CD4-positive, alpha-beta memory T cell (primary cell): Measurements from ENCODE around the gene GRHL1. TPM values are rescaled to one million over a fixed set of nuclear protein-coding genes. Genes with fewer than 3 reads are reported as not detected.
A peak's percentile ranks its signal among the peaks of the same experiment; 100 is the strongest.

ENCODE experiments used
- CTCF ChIA-PET: fragments of 350-600 bp; sonication (Branson Sonifier 250); formaldehyde crosslinking; loops from one replicate; lab custom pipeline; 2021; ENCODE audit warnings: inconsistent platforms; ENCODE audit not compliant: partially characterized antibody; lab: Charles Lee
- POLR2A ChIA-PET: fragments of 350-600 bp; sonication (Branson Sonifier 250); formaldehyde crosslinking; loops from one replicate; lab custom pipeline; 2021; ENCODE audit not compliant: partially characterized antibody; lab: Charles Lee
- DNase-seq, 5 donors: peaks; one replicate each; pipeline versions ENCODE4 v3.0.0 to v3.0.0-alpha.2; 2020 to 2022; ENCODE audit warnings: mixed read lengths in 1 of 5
- H3K27ac ChIP-seq: one replicate; pipeline ENCODE4 v1.7.0; 2013; ENCODE audit warnings: low read depth, low read length
- H3K27me3 ChIP-seq: 2 replicates; pipeline ENCODE4 v1.7.0; 2013; ENCODE audit warnings: mild to moderate bottlenecking, low read length, moderate library complexity; ENCODE audit not compliant: insufficient read depth
- H3K36me3 ChIP-seq: 2 replicates; pipeline ENCODE4 v1.7.0; 2013; ENCODE audit warnings: mild to moderate bottlenecking, low read length, moderate library complexity; ENCODE audit not compliant: insufficient read depth
- H3K4me1 ChIP-seq: 2 replicates; pipeline ENCODE4 v1.7.0; 2013; ENCODE audit warnings: mild to moderate bottlenecking, low read length, moderate library complexity; ENCODE audit not compliant: insufficient read depth
- H3K4me3 ChIP-seq, 2 donors: one replicate each; pipeline ENCODE4 v1.7.0; 2013; ENCODE audit warnings: low read length in 2 of 2, mild to moderate bottlenecking in 1 of 2
- H3K9me3 ChIP-seq, 2 donors: one replicate each; pipeline ENCODE4 v1.7.0; 2013; ENCODE audit warnings: low read length in 2 of 2, control low read depth in 1 of 2; ENCODE audit not compliant: control insufficient read depth in 1 of 2
- H3K27ac Mint-ChIP-seq, 7 donors: one replicate each; pipeline ENCODE4 v1.8.0; 2020 to 2021; ENCODE audit warnings: mixed read lengths in 7 of 7, mild to moderate bottlenecking in 6 of 7, inconsistent platforms in 3 of 7, moderate library complexity in 3 of 7
- H3K27me3 Mint-ChIP-seq, 2 donors: one replicate each; pipeline ENCODE4 v1.8.0; 2020 to 2021; ENCODE audit warnings: mixed read lengths in 2 of 2
- H3K36me3 Mint-ChIP-seq, 2 donors: one replicate each; pipeline ENCODE4 v1.8.0; 2020 to 2021; ENCODE audit warnings: mixed read lengths in 2 of 2, inconsistent platforms in 1 of 2, mild to moderate bottlenecking in 1 of 2
- H3K4me1 Mint-ChIP-seq, 4 donors: one replicate each; pipeline ENCODE4 v1.8.0; 2020 to 2021; ENCODE audit warnings: mixed read lengths in 4 of 4, mild to moderate bottlenecking in 1 of 4
- H3K4me3 Mint-ChIP-seq, 8 donors: one replicate each; pipeline ENCODE4 v1.8.0; 2020 to 2021; ENCODE audit warnings: mixed read lengths in 8 of 8, mild to moderate bottlenecking in 7 of 8, moderate library complexity in 6 of 8, inconsistent platforms in 3 of 8
- H3K9me3 Mint-ChIP-seq, 8 donors: one replicate each; pipeline ENCODE4 v1.8.0; 2020 to 2021; ENCODE audit warnings: mixed read lengths in 8 of 8, mild to moderate bottlenecking in 5 of 8, inconsistent platforms in 3 of 8, moderate library complexity in 1 of 8
- intact Hi-C: fragments of 100-400 bp; cut with micrococcal nuclease; formaldehyde crosslinking; loops from one replicate; pipeline ENCODE4 v1.15.1; 2023
- polyA plus RNA-seq, 2 donors: library from polyadenylated mRNA; unstranded; fragments of 300-500 nt; fragmentation: Illumina TruSeq; gene quantifications; one replicate each; pipeline ENCODE4 v1.2.3, GENCODE V29; 2021
- total RNA-seq, 2 experiments: library from RNA; stranded (reverse); gene quantifications; one replicate each; pipeline ENCODE4 v1.2.3, GENCODE V29; 2021

Gene GRHL1
- total and polyA plus RNA-seq, 4 experiments from 2014 or later = 0.14 to 0.49 (median 0.33) TPM

DNA sequence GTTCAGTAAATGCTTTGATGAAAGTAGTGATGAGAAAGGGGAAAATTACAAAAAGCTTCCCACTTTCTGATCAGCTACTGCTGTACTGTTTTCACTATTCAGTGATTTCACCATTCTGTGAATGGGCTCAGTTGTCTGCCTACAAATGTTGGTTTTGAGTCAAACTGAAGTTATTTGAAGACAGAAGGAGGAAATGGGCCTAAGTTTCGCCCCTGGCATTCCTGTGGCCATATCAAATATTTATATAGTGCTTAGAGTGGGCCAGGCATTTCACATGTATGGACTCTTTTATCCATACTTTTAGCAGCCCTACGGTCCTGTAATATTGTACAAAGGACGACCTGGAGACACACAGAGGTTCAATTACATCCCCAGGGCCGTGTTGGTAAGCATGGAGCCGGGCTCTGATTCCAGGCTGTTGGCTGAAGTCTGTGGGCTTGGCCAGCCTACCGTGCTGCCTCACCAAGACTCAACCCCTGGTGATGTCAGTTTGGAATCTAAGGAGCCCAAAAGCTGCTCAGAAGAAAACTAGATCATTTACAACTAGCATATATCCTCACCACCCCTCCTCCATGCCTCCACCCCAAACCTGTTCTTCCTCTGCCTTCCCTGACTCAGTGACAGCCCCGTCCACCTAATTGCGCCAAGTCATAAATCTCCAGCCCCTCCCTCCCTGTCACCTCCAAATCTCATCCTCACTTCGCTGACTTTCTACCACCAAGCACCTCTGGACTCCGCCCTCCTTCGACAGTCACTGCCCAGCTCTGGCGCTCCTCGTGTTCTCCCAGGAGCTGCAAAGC is 10.1 kb upstream of the GRHL1 start:
- DNase-seq = no peak
- Mint-ChIP-seq H3K36me3 (no peaks in the 10 kb centered on the region), H3K27ac (peak overlapping the region in 1 of 7 donors; percentile 49), H3K9me3 (no peaks in the 10 kb centered on the region), H3K27me3 (peaks cover 4 to 12% of the 10 kb centered on the region in 2 donors), H3K4me3 (no peak overlapping the region), H3K4me1 (no peaks in the 10 kb centered on the region)
- H3K4me3 ChIP-seq = no peak overlapping the region
- no peaks in the 10 kb centered on the region for H3K27me3 ChIP-seq
- POLR2A ChIA-PET = no interaction called here
- CTCF ChIA-PET = interaction anchor here (1.2 to 1.6 kb wide), 2 partner anchors 43 kb away, joined by 3 to 5 read pairs; no protein-coding TSS in a partner anchor
- no peaks in the 10 kb centered on the region for H3K4me1 ChIP-seq
- no peaks in the 10 kb centered on the region for H3K9me3 ChIP-seq
- intact Hi-C loops = no loop called here
- H3K27ac ChIP-seq = no peak overlapping the region
- no peaks in the 10 kb centered on the region for H3K36me3 ChIP-seq

DNA sequence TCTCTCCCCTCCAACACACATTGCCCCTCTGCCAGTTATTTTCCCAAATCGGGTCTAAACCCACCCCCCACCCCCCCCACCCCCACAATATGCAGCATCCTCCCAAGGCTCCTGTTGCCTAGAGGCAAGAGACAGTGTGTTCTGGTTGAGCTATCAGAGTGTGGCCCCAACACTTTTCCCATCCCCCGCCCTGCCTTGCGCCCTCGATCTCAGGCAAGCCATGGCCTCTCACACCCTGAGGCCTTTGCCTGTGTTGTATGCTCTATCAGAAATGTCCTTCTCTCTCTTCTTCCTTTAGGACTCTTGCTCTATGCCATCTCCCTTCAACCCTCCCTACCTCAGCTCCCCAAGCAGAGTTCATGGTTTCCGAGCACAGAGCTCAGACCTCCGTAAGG is 9.5 kb upstream of the GRHL1 start:
- no peak overlapping the region for H3K4me3 Mint-ChIP-seq
- H3K4me3 ChIP-seq = no peak overlapping the region
- no peaks in the 10 kb centered on the region for H3K9me3 Mint-ChIP-seq
- no peak for DNase-seq
- no peaks in the 10 kb centered on the region for H3K9me3 ChIP-seq
- peaks cover 4 to 14% of the 10 kb centered on the region in 2 donors for H3K27me3 Mint-ChIP-seq
- no peak overlapping the region for H3K27ac Mint-ChIP-seq
- ChIA-PET CTCF (interaction anchor here (1.2 to 1.6 kb wide), 2 partner anchors 9 to 42 kb away, joined by 3 to 5 read pairs; no protein-coding TSS in a partner anchor), POLR2A (no interaction called here)
- no peaks in the 10 kb centered on the region for H3K36me3 ChIP-seq
- H3K4me1 Mint-ChIP-seq = no peaks in the 10 kb centered on the region
- intact Hi-C loops = no loop called here
- no peak overlapping the region for H3K27ac ChIP-seq
- no peaks in the 10 kb centered on the region for H3K36me3 Mint-ChIP-seq
- no peaks in the 10 kb centered on the region for H3K4me1 ChIP-seq
- H3K27me3 ChIP-seq = no peaks in the 10 kb centered on the region

DNA sequence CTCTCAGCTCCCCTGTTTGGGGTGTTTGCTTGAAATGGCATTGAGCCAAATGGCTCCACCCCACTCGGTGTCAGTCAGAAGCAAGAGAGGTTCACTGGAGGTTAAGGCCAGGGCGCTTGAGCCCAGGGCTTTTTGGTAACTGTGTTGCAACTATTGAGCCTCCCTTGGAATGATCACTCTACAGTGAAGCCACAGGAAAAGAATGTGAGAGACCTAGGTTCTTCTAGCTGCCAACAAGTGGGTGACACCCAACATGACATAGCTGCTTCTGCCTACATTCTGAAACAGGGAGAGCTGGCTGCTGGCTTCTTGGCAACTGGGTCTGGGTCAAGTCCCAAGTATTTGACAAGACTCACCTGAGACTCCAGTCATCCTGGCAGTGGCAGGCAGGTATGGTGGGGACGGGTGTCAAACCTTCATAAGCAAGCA is 7.1 kb upstream of the GRHL1 start:
- no peak overlapping the region for H3K4me3 Mint-ChIP-seq
- Histone ChIP-seq H3K36me3 (no peaks in the 10 kb centered on the region), H3K4me1 (no peaks in the 10 kb centered on the region), H3K4me3 (no peak overlapping the region), H3K27ac (no peak overlapping the region), H3K27me3 (no peaks in the 10 kb centered on the region), H3K9me3 (no peaks in the 10 kb centered on the region)
- CTCF ChIA-PET = interaction anchor here (1.4 kb wide), 1 partner anchor 40 kb away, joined by 3 read pairs; no protein-coding TSS in a partner anchor
- no peak overlapping the region for H3K27ac Mint-ChIP-seq
- intact Hi-C loops = no loop called here
- no peaks in the 10 kb centered on the region for H3K36me3 Mint-ChIP-seq
- POLR2A ChIA-PET = no interaction called here
- peaks cover 4 to 16% of the 10 kb centered on the region in 2 donors for H3K27me3 Mint-ChIP-seq
- H3K9me3 Mint-ChIP-seq = no peaks in the 10 kb centered on the region
- no peak for DNase-seq
- H3K4me1 Mint-ChIP-seq = no peaks in the 10 kb centered on the region

DNA sequence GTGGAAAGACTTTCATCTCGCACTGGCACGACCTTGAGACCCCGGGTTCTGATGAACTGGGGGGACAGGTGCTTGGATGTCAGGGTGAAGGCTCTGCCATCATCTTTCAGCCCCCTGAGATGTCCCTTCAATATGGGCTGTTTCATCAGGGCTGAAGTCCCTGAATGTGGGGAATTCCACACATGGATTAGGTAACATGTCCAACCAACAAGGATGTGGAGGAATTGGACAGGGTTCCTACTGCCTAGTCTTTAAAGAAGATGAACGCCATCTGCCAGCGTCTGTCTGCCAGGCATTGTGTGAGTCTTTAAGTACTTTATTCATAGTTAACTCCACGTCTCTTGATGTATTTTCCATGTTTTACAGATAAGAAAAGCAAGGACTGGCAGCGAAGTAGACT is 5.9 kb upstream of the GRHL1 start:
- H3K4me1 Mint-ChIP-seq = peaks cover 0 to 2% (median under 1%) of the 10 kb centered on the region in 4 donors
- Histone ChIP-seq H3K9me3 (no peaks in the 10 kb centered on the region), H3K27ac (no peak overlapping the region), H3K36me3 (no peaks in the 10 kb centered on the region), H3K4me3 (no peak overlapping the region), H3K27me3 (no peaks in the 10 kb centered on the region), H3K4me1 (peaks cover 6% of the 10 kb centered on the region)
- H3K36me3 Mint-ChIP-seq = no peaks in the 10 kb centered on the region
- DNase-seq = no peak
- H3K4me3 Mint-ChIP-seq = no peak overlapping the region
- POLR2A ChIA-PET = no interaction called here
- intact Hi-C loops = no loop called here
- peaks cover 0 to 4% (median 0%) of the 10 kb centered on the region in 8 donors for H3K9me3 Mint-ChIP-seq
- peak overlapping the region in 1 of 7 donors; percentile 19 for H3K27ac Mint-ChIP-seq
- peaks cover 11 to 21% of the 10 kb centered on the region in 2 donors for H3K27me3 Mint-ChIP-seq
- CTCF ChIA-PET = no interaction called here

DNA sequence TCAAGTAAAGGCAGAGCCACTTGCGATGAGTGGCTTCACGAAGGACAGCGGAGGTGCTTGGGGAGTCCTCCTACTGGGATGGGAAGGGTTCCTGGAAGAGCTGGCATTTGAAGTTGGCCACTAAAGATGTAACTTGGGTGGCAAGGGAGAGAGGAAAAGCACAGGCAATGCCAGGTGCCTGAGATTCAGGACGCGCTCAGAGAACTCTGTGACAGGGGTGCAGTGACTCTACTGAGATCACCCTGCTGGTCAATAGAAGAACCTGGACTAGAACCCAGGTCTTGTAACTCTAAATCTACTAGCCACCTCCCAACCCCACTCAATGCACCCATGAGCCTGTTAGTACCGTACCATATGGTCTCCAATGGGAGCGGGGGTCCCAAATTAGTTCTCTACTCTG is 5.4 kb upstream of the GRHL1 start:
- intact Hi-C loops = no loop called here
- H3K27ac ChIP-seq = no peak overlapping the region
- H3K4me1 ChIP-seq = peaks cover 7% of the 10 kb centered on the region
- H3K36me3 Mint-ChIP-seq = no peaks in the 10 kb centered on the region
- H3K27me3 Mint-ChIP-seq = peaks cover 11 to 21% of the 10 kb centered on the region in 2 donors
- no peaks in the 10 kb centered on the region for H3K27me3 ChIP-seq
- peak overlapping the region in 1 of 7 donors; percentile 19 for H3K27ac Mint-ChIP-seq
- H3K4me1 Mint-ChIP-seq = peaks cover 0 to 3% (median under 1%) of the 10 kb centered on the region in 4 donors
- no peak overlapping the region for H3K4me3 Mint-ChIP-seq
- no peak for DNase-seq
- H3K9me3 ChIP-seq = no peaks in the 10 kb centered on the region
- no peaks in the 10 kb centered on the region for H3K36me3 ChIP-seq
- ChIA-PET POLR2A (no interaction called here), CTCF (no interaction called here)
- H3K9me3 Mint-ChIP-seq = peaks cover 0 to 4% (median 0%) of the 10 kb centered on the region in 8 donors
- H3K4me3 ChIP-seq = no peak overlapping the region

DNA sequence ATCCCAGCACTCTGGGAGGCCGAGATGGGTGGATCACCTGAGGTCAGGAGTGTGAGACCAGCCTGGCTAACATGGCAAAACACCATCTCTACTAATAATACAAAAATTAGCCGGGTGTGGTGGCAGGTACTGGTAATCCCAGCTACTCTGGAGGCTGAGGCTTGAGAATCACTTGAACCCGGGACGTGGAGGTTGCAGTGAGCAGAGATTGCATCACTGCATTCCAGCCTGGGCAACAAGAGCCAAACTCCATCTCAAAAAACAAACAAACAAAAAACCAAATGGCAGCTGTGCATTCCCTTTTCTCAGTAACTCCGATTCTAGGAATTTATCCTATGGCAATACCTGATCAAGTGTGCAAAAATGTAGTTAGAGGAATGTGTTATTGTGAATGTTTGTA is 4.7 kb upstream of the GRHL1 start:
- ChIA-PET POLR2A (no interaction called here), CTCF (interaction anchor here (2.0 kb wide), 1 partner anchor 18 kb away, joined by 5 read pairs; no protein-coding TSS in a partner anchor)
- Histone ChIP-seq H3K36me3 (no peaks in the 10 kb centered on the region), H3K27me3 (no peaks in the 10 kb centered on the region), H3K4me1 (peaks cover 7% of the 10 kb centered on the region), H3K9me3 (no peaks in the 10 kb centered on the region), H3K4me3 (no peak overlapping the region), H3K27ac (no peak overlapping the region)
- intact Hi-C loops = no loop called here
- Mint-ChIP-seq H3K27me3 (peaks cover 11 to 21% of the 10 kb centered on the region in 2 donors), H3K27ac (peak overlapping the region in 1 of 7 donors; percentile 15), H3K4me1 (peaks cover 0 to 3% (median under 1%) of the 10 kb centered on the region in 4 donors), H3K36me3 (no peaks in the 10 kb centered on the region), H3K9me3 (peaks cover 0 to 4% (median 0%) of the 10 kb centered on the region in 8 donors), H3K4me3 (no peak overlapping the region)
- DNase-seq = no peak

DNA sequence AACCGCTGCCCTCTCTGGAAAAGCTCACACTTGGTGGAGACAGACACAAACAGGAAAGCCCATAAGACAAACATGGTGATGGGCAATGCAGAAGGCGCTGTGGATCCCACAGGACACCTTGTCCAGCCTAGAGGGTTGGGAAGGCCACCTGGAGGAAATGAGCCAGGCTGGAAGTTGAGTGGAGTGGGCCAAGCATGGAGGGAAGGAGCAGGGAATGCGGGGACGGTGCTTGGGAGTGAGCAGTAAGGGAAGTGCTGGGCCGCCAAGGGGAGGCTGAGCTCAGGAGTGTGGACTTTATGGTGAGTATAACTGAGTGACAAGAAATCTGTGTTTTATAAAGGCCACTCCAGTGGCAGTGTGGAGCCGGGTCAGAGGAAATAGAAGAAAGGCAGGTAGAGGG is 2.8 kb upstream of the GRHL1 start:
- Mint-ChIP-seq H3K9me3 (peaks cover 0 to 4% (median 0%) of the 10 kb centered on the region in 8 donors), H3K4me3 (peak overlapping the region in 6 of 8 donors; percentile 2 to 91 (median 72)), H3K4me1 (peaks cover 0 to 5% (median 4%) of the 10 kb centered on the region in 4 donors), H3K27ac (peak overlapping the region in 2 of 7 donors; percentile 17 to 66), H3K36me3 (no peaks in the 10 kb centered on the region), H3K27me3 (peaks cover 11 to 21% of the 10 kb centered on the region in 2 donors)
- H3K4me3 ChIP-seq = no peak overlapping the region
- no peaks in the 10 kb centered on the region for H3K36me3 ChIP-seq
- H3K27me3 ChIP-seq = no peaks in the 10 kb centered on the region
- DNase-seq = no peak
- H3K4me1 ChIP-seq = peaks cover 13% of the 10 kb centered on the region
- ChIA-PET POLR2A (no interaction called here), CTCF (interaction anchor here (2.0 kb wide), 1 partner anchor 16 kb away, joined by 5 read pairs; no protein-coding TSS in a partner anchor)
- intact Hi-C loops = no loop called here
- no peaks in the 10 kb centered on the region for H3K9me3 ChIP-seq
- no peak overlapping the region for H3K27ac ChIP-seq
